HG03575 (cell line): ENCODE measurements around the gene HDGF.

Experiments
- ATAC-seq: cut with Tn5 transposase; IDR thresholded peaks from one replicate; pipeline ENCODE4 v1.9.1; 2021; ENCODE audit not compliant: unreplicated experiment, insufficient number of reproducible peaks, low FRiP score; ENCODE audit errors: extremely low read depth

HDGF gene

GRCh38 chr1:156751451-156751756, at the start of gene HDGF:
Gene HDGF, minus strand, starts transcription at chr1:156751675. Its CDS starts 246 bp downstream, at chr1:156751429.
- no peak for ATAC-seq

- no peak for ATAC-seq
Observed at GRCh38 chr1:156797212-156797871, 45.9 kb upstream of the HDGF start.

- no peak for ATAC-seq
Observed at GRCh38 chr1:156796340-156797097, 45.0 kb upstream of the HDGF start.

GRCh38 chr1:156795787-156796186, 44.3 kb upstream of the HDGF start:
- no peak for ATAC-seq

- ATAC-seq: no peak
Observed at GRCh38 chr1:156795374-156795733, 43.9 kb upstream of the HDGF start.

- ATAC-seq: no peak
Observed at GRCh38 chr1:156794506-156795373, 43.3 kb upstream of the HDGF start.

- no peak for ATAC-seq
Observed at GRCh38 chr1:156789621-156790318, 38.3 kb upstream of the HDGF start.

GRCh38 chr1:156788136-156788535, 36.7 kb upstream of the HDGF start:
- ATAC-seq: no peak

GRCh38 chr1:156786640-156787039, 35.2 kb upstream of the HDGF start:
- no peak for ATAC-seq

GRCh38 chr1:156785458-156785857, 34.0 kb upstream of the HDGF start:
- ATAC-seq: no peak

- no peak for ATAC-seq
Observed at GRCh38 chr1:156781585-156782186, 30.2 kb upstream of the HDGF start.

- no peak for ATAC-seq
Observed at GRCh38 chr1:156777573-156777972, 26.1 kb upstream of the HDGF start.

GRCh38 chr1:156776942-156777341, 25.5 kb upstream of the HDGF start:
- ATAC-seq: no peak

- ATAC-seq: no peak
Observed at GRCh38 chr1:156775799-156776198, 24.3 kb upstream of the HDGF start.

GRCh38 chr1:156773607-156774006, 22.1 kb upstream of the HDGF start:
- ATAC-seq: no peak

- ATAC-seq: no peak
Observed at GRCh38 chr1:156772728-156773497, 21.4 kb upstream of the HDGF start.

- ATAC-seq: no peak
Observed at GRCh38 chr1:156772222-156772621, 20.7 kb upstream of the HDGF start.

GRCh38 chr1:156768610-156769295, 17.3 kb upstream of the HDGF start:
- ATAC-seq: no peak
